MM.1S (cell line): ENCODE data around the gene GYG2.
"Not testable (repeated sequence)": the region's sequence is repeated elsewhere in the genome, so short reads cannot be mapped to it uniquely, and the experiment has no call there.

Source experiments
- CTCF ChIP-seq: fragments of 300-600 bp; sonication (generic); IDR thresholded peaks from 2 replicates; pipeline ENCODE4 v1.5.1; 2016; ENCODE audit warnings: antibody characterized with exemption, low read length, mixed read lengths
- EZH2 ChIP-seq: fragments of 300-600 bp; sonication (generic); optimal IDR thresholded peaks from 2 replicates; pipeline ENCODE3; 2017; ENCODE audit warnings: low read depth, mild to moderate bottlenecking, antibody characterized with exemption, low read length, mixed read lengths
- EZH2phosphoT487 ChIP-seq: fragments of 300-600 bp; sonication (generic); IDR thresholded peaks from 2 replicates; pipeline ENCODE4 v1.6.1; 2018; ENCODE audit warnings: antibody characterized with exemption, low read length

- peak; percentile 23 for TF ChIP-seq CTCF
- TF ChIP-seq EZH2, EZH2phosphoT487: not testable (repeated sequence)
These were observed 61.2 kb downstream of the GYG2 start for GRCh38 chrX:2889706-2890490.
